ENCODE measurements around the gene RERE. TPM values are rescaled to one million over a fixed set of nuclear protein-coding genes. Genes with fewer than 3 reads are reported as not detected.
A peak's percentile ranks its signal among the peaks of the same experiment; 100 is the strongest.

RERE gene
- total and polyA plus RNA-seq, 2 donors (not counting 3 experiments of a cell fraction or from before 2014, with no cell fraction given), result 14.1 to 113 TPM

- intact Hi-C loops (cut with micrococcal nuclease), result loop anchor here (1.0 to 2.0 kb wide), 4 partner anchors 29 to 112 kb away; no protein-coding TSS in a partner anchor
- DNase-seq (ENCODE audit: low read depth, low spot score), result peak; percentile 94
- POLR2A ChIA-PET, result interaction anchor here (0.7 kb wide), 1 partner anchor 12 kb away, joined by 6 read pairs; no protein-coding TSS in a partner anchor
Observed at GRCh38 chr1:8600336-8600735, 217.1 kb downstream of the RERE start.

GRCh38 chr1:8599646-8600212 is 217.7 kb downstream of the RERE start:
- no peaks in the 10 kb centered on the region for H3K9me1 ChIP-seq (replicated peaks; ENCODE audit: control insufficient read depth, extremely low read depth, insufficient read depth, low read length)
- H3K9ac ChIP-seq (replicated peaks; ENCODE audit: extremely low read depth, insufficient read depth, low read length), result peak overlapping the region; percentile 35
- TF ChIP-seq MYC (IDR thresholded peaks at IDR 0.05; ENCODE audit: low read depth, low read length), result no peak
- TF ChIP-seq POLR2A (IDR thresholded peaks at IDR 0.05; ENCODE audit: low read depth, low read length), result no peak
- no peak for TF ChIP-seq JUN (IDR thresholded peaks at IDR 0.05; ENCODE audit: borderline replicate concordance, insufficient read depth, insufficient read length, low read depth)
- no peak for TF ChIP-seq EZH2 (IDR thresholded peaks at IDR 0.05; ENCODE audit: borderline replicate concordance, low read depth, low read length, severe bottlenecking)
- no peak for TF ChIP-seq CTCF (IDR thresholded peaks at IDR 0.05; ENCODE audit: extremely low read depth in 1 of 2, insufficient read depth in 1 of 2, low read depth in 1 of 2, low read length in 2 of 2)
- H3K79me2 ChIP-seq (ENCODE audit: control insufficient read depth, insufficient read depth, low read length), result peaks cover 34% of the 10 kb centered on the region
- intact Hi-C loops (cut with micrococcal nuclease), result loop anchor here (1.0 to 2.0 kb wide), 4 partner anchors 28 to 113 kb away; no protein-coding TSS in a partner anchor
- BruUV-seq (replicated peaks), result no TSS peak
- H4K20me1 ChIP-seq (replicated peaks; ENCODE audit: control insufficient read depth, extremely low read depth, insufficient read depth, low read length), result no peaks in the 10 kb centered on the region
- no peaks in the 10 kb centered on the region for H3K36me3 ChIP-seq (ENCODE audit: control insufficient read depth in 2 of 2, extremely low read depth in 1 of 2, insufficient read depth in 2 of 2, low read length in 2 of 2)
- FAIRE-seq, result no peak
- DNase-seq (ENCODE audit: low read depth, low spot score), result no peak
- ChIA-PET POLR2A (no interaction called here), CTCF (interaction anchor here (0.7 to 1.8 kb wide), 7 partner anchors 9 to 249 kb away, joined by 3 to 10 read pairs (median 3); no protein-coding TSS in a partner anchor)
- no peak overlapping the region for H3K4me3 ChIP-seq (replicated peaks in 1 of 3; ENCODE audit: insufficient read depth in 1 of 3, low read depth in 1 of 3, low read length in 3 of 3)
- peaks cover 50% of the 10 kb centered on the region for H3K4me1 ChIP-seq (ENCODE audit: control insufficient read depth, extremely low read depth, insufficient read depth, low read length)
- dilution Hi-C loops (cut with MboI; ENCODE audit: extremely low pct_ligation_motif_present, low sequenced_read_pairs), result no loop called here
- no peaks in the 10 kb centered on the region for H3K9me3 ChIP-seq (replicated peaks; ENCODE audit: control insufficient read depth, insufficient read depth, low read length)
- peak overlapping the region; percentile 40 for H3K4me2 ChIP-seq (ENCODE audit: insufficient read depth, low read length)
- H3K27ac ChIP-seq (ENCODE audit: insufficient read depth, low read depth, low read length), result peak overlapping the region; percentile 84
- no peaks in the 10 kb centered on the region for H3K27me3 ChIP-seq (ENCODE audit: control insufficient read depth in 2 of 2, insufficient read depth in 2 of 2, low read length in 2 of 2)
- H2AFZ ChIP-seq (ENCODE audit: low read depth, low read length), result no peak overlapping the region

More at GRCh38 chr1:8600336-8600735, 217.1 kb downstream of the RERE start:
- Histone ChIP-seq H3K9me1 (replicated peaks; ENCODE audit: control insufficient read depth, extremely low read depth, insufficient read depth, low read length) (no peaks in the 10 kb centered on the region), H3K79me2 (ENCODE audit: control insufficient read depth, insufficient read depth, low read length) (peaks cover 34% of the 10 kb centered on the region), H3K27ac (ENCODE audit: insufficient read depth, low read depth, low read length) (peak overlapping the region; percentile 84), H3K36me3 (ENCODE audit: control insufficient read depth in 2 of 2, extremely low read depth in 1 of 2, insufficient read depth in 2 of 2, low read length in 2 of 2) (no peaks in the 10 kb centered on the region), H3K9ac (replicated peaks; ENCODE audit: extremely low read depth, insufficient read depth, low read length) (peak overlapping the region; percentile 35), H3K4me1 (ENCODE audit: control insufficient read depth, extremely low read depth, insufficient read depth, low read length) (peaks cover 50% of the 10 kb centered on the region), H3K4me3 (replicated peaks in 1 of 3; ENCODE audit: insufficient read depth in 1 of 3, low read depth in 1 of 3, low read length in 3 of 3) (no peak overlapping the region), H2AFZ (ENCODE audit: low read depth, low read length) (no peak overlapping the region), H3K9me3 (replicated peaks; ENCODE audit: control insufficient read depth, insufficient read depth, low read length) (no peaks in the 10 kb centered on the region), H4K20me1 (replicated peaks; ENCODE audit: control insufficient read depth, extremely low read depth, insufficient read depth, low read length) (no peaks in the 10 kb centered on the region), H3K4me2 (ENCODE audit: insufficient read depth, low read length) (peak overlapping the region; percentile 40), H3K27me3 (ENCODE audit: control insufficient read depth in 2 of 2, insufficient read depth in 2 of 2, low read length in 2 of 2) (no peaks in the 10 kb centered on the region)
- peak; percentile 15 for FAIRE-seq
- CTCF ChIA-PET, result interaction anchor here (0.7 to 1.8 kb wide), 6 partner anchors 28 to 249 kb away, joined by 3 to 10 read pairs (median 4); no protein-coding TSS in a partner anchor
- TF ChIP-seq POLR2AphosphoS5 (IDR thresholded peaks at IDR 0.05; ENCODE audit: insufficient read depth, low read depth, low read length) (peak; percentile 11), GATA2 (IDR thresholded peaks at IDR 0.05; ENCODE audit: insufficient read depth, insufficient read length, low read depth, low read length) (peak; percentile 24), POLR2A (IDR thresholded peaks at IDR 0.05; ENCODE audit: low read depth, low read length) (no peak), FOS (IDR thresholded peaks at IDR 0.05; ENCODE audit: borderline replicate concordance, insufficient read depth, low read length) (peak; percentile 67), JUN (IDR thresholded peaks at IDR 0.05; ENCODE audit: borderline replicate concordance, insufficient read depth, insufficient read length, low read depth) (peak; percentile 59)
- dilution Hi-C loops (cut with MboI; ENCODE audit: extremely low pct_ligation_motif_present, low sequenced_read_pairs), result no loop called here
- BruUV-seq (replicated peaks), result no TSS peak
